Measurements from ENCODE around the gene DEGS2. TPM values are rescaled to one million over a fixed set of nuclear protein-coding genes. Genes with fewer than 3 reads are reported as not detected.
A peak's percentile ranks its signal among the peaks of the same experiment; 100 is the strongest.

Gene DEGS2
- total and polyA plus RNA-seq, 2 of the 13 experiments (the other 11 are each of a cell fraction or from before 2014, with no cell fraction given) = 0.09 TPM

GRCh38 chr14:100144996-100145646, 14.3 kb downstream of the DEGS2 start (continued):
- TF ChIP-seq PAXIP1 (CRISPR knock-in tag; conservative IDR thresholded peaks at IDR 0.05) = peak; percentile 93
- TF ChIP-seq SIN3B (IDR thresholded peaks at IDR 0.05; ENCODE audit: low read length) = no peak
- peak; percentile 73; the same call in 1 of the 2 replicates for TF ChIP-seq DR1 (CRISPR knock-in tag; IDR thresholded peaks at IDR 0.05)
- TF ChIP-seq ZNF841 (CRISPR knock-in tag; IDR thresholded peaks at IDR 0.05; ENCODE audit: borderline replicate concordance) = no peak
- peak; percentile 39; the same call in 1 of the 2 replicates for TF ChIP-seq ZNF557 (CRISPR knock-in tag; IDR thresholded peaks at IDR 0.05)
- TF ChIP-seq NCOA1 (CRISPR knock-in tag; IDR thresholded peaks at IDR 0.05) = peak; percentile 80; the same call in 1 of the 2 replicates
- no peak for TF ChIP-seq ZNF546 (CRISPR knock-in tag; conservative IDR thresholded peaks at IDR 0.05)
- TF ChIP-seq HMG20A (CRISPR knock-in tag; IDR thresholded peaks at IDR 0.05; ENCODE audit: borderline replicate concordance) = no peak
- no peak for TF ChIP-seq DBP (CRISPR knock-in tag; IDR thresholded peaks at IDR 0.05; ENCODE audit: not compliant biosample characterization)
- no peak for TF ChIP-seq TBX3 (IDR thresholded peaks at IDR 0.05; ENCODE audit: borderline replicate concordance)
- TF ChIP-seq ZNF276 (CRISPR knock-in tag; IDR thresholded peaks at IDR 0.05; ENCODE audit: low read depth) = no peak; the same call in 1 of the 2 replicates
- TF ChIP-seq GFI1 (CRISPR knock-in tag; IDR thresholded peaks at IDR 0.05; ENCODE audit: borderline replicate concordance) = no peak; the same call in 1 of the 2 replicates
- TF ChIP-seq ZEB1 (IDR thresholded peaks at IDR 0.05; ENCODE audit: insufficient replicate concordance, low read depth) = no peak
- TF ChIP-seq ZNF567 (CRISPR knock-in tag; IDR thresholded peaks at IDR 0.05; ENCODE audit: borderline replicate concordance) = no peak
- no peak for TF ChIP-seq SP1 (IDR thresholded peaks at IDR 0.05)
- peak; percentile 84 for TF ChIP-seq SP1 (CRISPR knock-in tag; IDR thresholded peaks at IDR 0.05)
- no peak for TF ChIP-seq PRPF4 (IDR thresholded peaks at IDR 0.05; ENCODE audit: low read depth, low read length, poor library complexity, severe bottlenecking)
- peak; percentile 65 for TF ChIP-seq TAF15 (IDR thresholded peaks at IDR 0.05; ENCODE audit: low read depth, low read length, poor library complexity, severe bottlenecking)
- TF ChIP-seq CHD4 (IDR thresholded peaks at IDR 0.05; ENCODE audit: borderline replicate concordance, low read length) = no peak
- peak; percentile 92 for TF ChIP-seq MTERF4 (CRISPR knock-in tag; IDR thresholded peaks at IDR 0.05)
- no peak for TF ChIP-seq GTF2F1 (IDR thresholded peaks at IDR 0.05; ENCODE audit: low read length)
- TF ChIP-seq KAT8 (CRISPR knock-in tag; IDR thresholded peaks at IDR 0.05) = peak; percentile 75
- no peak for TF ChIP-seq ZNF530 (CRISPR knock-in tag; IDR thresholded peaks at IDR 0.05; ENCODE audit: low read depth)

All from HepG2 (cell line).